ENCODE data around the gene SLC38A11. TPM values are rescaled to one million over a fixed set of nuclear protein-coding genes. Genes with fewer than 3 reads are reported as not detected.
A peak's percentile ranks its signal among the peaks of the same experiment; 100 is the strongest.
"Not testable (repeated sequence)": the region's sequence is repeated elsewhere in the genome, so short reads cannot be mapped to it uniquely, and the experiment has no call there.

The SLC38A11 gene, protein sequence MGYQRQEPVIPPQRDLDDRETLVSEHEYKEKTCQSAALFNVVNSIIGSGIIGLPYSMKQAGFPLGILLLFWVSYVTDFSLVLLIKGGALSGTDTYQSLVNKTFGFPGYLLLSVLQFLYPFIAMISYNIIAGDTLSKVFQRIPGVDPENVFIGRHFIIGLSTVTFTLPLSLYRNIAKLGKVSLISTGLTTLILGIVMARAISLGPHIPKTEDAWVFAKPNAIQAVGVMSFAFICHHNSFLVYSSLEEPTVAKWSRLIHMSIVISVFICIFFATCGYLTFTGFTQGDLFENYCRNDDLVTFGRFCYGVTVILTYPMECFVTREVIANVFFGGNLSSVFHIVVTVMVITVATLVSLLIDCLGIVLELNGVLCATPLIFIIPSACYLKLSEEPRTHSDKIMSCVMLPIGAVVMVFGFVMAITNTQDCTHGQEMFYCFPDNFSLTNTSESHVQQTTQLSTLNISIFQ
- total RNA-seq, result 1 to 10 TPM; 3.7 to 5.7 TPM
- long read RNA-seq, partial matches to known transcripts, result 0 of 1 reads
- long read RNA-seq, other reads (novel, unspliced or antisense), result 1 of 1 reads

DNA sequence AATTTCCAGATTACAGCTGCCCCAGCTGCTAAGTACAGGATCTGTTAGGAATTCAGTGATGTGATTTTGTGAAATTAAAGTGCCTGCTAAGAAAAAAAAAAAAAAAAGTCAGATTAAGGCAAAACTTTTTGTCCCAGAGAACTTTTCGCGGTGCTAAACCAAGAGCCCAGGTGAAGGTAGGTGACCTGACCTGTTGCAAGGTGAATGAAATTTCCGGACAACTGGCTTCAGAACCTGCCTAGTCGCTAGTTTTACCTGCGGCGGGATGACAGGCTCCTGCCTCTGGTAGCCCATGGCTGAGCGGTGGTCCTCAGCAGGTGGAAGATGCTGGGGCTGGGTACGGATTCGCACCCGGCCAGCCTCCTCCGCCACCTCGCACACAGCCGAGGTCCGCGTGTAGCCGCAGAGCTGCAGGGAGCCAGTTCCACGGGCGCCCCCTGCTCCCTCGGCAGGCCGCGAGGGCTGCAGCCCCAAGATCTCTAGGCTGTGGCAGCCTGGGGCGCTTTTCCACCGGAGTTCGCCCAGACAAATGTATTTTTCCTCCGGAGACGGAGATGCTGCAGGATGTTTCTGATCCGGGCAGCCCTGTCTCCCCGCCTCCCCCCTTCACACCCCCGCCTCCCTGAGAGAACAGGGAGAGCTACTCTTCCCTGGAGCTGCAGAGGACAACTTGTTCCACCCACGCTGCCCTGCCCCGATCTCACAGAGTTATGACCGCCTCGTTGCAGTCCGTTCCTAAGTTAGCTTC is at the start of gene SLC38A11:
Gene SLC38A11, minus strand, starts transcription at position 572 of the 748 bp plus-strand sequence. Its CDS starts 278 bp downstream, at position 294.
- DNase-seq (peak; percentile 34 to 38), ATAC-seq (peak; percentile 70)
- intact Hi-C loops (cut with DNase I, micrococcal nuclease), result no loop called here

DNA sequence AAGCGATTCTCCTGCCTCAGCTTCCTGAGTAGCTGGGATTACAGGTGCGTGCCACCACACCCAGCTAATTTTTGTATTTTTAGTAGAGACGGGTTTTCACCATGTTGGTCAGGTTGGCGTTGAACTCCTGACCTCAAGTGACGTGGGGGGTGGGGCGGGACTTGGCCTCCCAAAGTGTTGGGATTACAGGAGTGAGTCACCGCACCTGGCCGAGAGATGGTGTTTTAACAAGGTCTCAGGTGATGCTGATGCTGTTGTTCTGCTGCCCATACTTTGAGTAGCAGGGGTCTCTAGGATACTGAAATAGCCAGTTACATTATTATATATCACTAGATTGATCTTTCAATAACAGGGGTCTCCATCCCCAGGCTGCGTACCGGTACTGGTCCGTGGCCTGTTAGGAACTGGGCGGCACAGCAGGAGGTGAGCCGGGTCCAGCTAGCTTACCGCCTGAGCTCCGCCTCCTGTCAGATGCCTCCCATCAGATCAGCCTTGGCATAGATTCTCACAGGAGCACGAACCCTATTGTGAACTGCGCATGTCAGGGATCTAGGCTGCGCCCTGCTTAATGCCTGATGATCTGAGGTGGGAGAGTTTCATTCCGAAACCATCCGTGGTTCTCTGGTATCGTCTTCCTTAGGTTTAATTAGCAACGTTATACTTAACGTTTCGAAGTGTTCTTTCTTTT is 48.3 kb upstream of the SLC38A11 start:
- DNase-seq, result no peak
- intact Hi-C loops (cut with DNase I, micrococcal nuclease), result no loop called here
- ATAC-seq, result no peak

DNA sequence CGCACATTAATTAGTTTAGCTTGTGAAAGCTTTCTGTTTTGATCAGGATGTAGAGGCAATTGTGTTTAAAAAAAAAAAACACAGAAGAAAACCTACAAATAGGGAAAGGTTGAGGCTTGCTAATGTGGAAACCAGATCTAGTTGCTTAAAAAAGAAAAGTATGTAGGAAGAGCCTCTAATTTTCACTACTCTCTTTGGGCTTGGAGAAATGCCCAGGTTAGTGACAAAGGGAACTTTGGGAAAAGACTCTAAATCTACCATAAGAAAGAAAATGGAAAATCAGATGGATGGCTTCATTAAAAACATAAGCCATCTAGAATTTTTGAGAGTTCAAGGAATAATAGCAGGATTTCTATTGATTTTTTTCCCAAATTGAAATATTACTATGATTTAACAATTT is 47.3 kb upstream of the SLC38A11 start:
- no peak for DNase-seq
- no peak for ATAC-seq
- intact Hi-C loops (cut with DNase I, micrococcal nuclease), result no loop called here

DNA sequence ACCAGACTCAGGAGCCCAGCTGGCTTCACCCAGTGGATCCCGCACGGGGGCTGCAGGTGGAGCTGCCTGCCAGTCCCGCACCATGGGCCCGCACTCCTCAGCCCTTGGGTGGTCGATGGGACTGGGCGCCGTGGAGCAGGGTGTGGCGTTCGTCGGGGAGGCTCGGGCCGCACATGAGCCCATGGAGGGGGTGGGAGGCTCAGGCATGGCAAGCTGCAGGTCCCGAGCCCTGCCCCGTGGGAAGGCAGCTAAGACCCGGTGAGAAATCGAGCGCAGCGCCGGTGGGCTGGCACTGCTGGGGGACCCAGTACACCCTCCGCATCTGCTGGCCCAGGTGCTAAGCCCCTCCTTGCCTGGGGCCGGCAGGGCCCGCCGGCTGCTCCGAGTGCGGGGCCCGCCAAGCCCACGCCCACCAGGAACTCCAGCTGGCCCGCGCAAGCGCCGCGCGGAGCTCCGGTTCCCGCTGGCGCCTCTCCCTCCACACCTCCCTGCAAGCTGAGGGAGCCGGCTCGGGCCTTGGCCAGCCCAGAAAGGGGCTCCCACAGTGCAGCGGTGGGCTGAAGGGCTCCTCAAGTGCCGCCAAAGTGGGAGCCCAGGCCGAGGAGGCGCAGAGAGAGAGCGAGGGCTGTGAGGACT is 39.5 kb upstream of the SLC38A11 start:
- DNase-seq; intact Hi-C loops (cut with DNase I, micrococcal nuclease); ATAC-seq: not testable (repeated sequence)

DNA sequence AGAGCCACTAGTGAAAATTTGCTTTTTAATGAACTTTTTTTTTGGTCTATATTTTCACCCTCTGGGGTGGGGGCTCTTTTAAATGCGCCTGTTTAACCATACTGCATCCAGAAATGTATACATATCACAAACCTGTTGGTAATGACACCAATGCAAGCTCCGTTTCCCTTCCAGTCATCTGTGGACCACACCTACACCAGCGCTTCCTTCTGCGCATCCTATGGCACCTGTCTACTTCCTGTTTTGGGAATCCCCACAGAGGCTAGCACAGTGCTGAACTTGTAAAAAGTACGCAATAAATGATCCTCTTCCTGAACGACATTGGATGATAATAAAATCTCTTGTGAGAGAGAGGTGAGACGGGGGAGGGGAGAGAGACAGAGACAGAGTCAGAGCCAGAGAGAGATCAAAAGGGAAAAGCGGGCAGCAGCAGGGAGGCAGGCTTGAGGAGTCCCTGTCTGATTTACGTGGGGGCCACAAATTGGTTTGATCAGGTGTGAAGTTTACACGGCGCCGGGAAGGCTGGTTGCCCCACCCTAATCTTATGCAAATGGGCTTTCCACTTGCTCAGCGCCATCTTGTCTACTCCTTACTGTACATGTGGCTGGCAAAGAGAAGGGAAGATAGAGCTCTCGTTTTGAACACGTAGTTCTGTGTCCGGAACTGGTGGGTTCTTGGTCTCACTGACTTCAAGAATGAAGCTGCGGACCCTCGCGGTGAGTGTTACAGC is 38.1 kb upstream of the SLC38A11 start:
- ATAC-seq, result peak; percentile 67
- intact Hi-C loops (cut with DNase I, micrococcal nuclease), result no loop called here
- no peak for DNase-seq

DNA sequence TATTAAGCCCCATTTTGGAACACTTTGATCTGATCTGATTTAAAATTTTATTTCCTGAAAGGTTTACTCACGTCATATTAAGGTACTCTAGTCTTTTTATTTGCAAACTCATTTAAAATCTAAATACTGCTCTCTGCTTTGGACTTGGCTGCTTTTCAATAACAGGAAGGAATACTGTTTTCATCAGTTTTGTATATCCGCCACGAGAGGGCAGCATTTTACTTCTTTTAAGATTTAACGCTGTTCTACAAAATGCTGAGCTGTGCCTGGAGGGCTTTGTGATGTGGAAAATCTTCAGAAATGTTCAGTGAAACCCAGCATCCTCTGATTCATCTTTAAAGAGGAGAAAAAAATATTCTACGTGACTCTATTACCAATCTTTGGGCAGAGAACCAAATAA is 37.5 kb upstream of the SLC38A11 start:
- ATAC-seq (peak; percentile 80), DNase-seq (peak; percentile 37 to 41)
- intact Hi-C loops (cut with DNase I, micrococcal nuclease), result no loop called here

DNA sequence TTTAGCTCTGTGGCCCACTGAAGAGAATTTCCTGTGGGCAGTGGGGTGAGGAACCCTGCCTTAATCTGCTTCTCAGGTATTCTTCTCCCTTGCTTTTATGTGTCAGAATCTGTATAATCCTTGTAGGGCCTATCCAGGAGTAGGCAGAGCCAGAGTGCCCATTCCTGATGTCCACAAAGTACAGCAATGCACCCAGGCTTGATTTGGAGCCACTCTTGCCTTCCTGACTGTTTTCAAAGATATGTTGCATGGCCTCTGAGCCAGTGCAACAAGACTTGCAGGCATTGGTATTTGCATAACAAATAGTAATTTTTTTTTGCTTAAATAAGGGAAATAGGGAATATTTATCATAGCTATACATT is 36.7 kb upstream of the SLC38A11 start:
- intact Hi-C loops (cut with DNase I, micrococcal nuclease); DNase-seq: not testable (repeated sequence)
- ATAC-seq, result peak; percentile 14

DNA sequence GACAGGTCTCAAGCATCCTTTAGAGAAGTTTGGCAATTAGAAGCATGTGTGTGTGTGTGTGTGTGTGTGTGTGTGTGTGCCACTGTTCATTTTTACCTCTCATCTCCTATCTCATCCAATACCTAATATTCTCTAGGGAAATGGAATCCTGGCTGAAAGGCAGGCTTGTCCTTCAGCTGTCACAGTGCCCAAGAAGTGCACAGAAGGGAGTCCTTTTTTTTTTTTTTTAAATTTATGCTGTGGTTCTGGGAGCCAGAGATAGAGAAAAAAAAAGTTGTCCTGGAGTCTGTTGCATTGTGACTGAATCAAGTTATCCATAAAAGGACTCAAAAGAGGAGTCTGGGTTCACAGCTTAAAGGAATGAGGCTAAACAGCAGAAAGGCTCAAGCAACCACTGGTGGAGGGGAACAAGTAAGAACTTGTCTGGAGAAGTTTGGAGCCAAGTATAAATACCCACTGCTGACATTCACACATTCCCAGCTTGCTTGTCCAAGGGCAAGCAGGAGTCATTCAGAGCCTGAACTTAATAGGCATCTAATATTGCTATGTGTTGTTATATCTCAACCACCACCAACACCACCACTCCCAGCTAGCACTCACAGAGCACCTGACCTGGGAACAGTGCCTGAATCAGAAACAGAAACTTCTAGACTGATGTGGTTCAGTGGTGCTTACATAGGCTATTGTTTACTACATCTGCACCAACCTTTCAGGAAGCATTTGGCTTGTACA is 36.2 kb upstream of the SLC38A11 start:
- intact Hi-C loops (cut with DNase I, micrococcal nuclease); DNase-seq: not testable (repeated sequence)
- peak; percentile 37 for ATAC-seq

DNA sequence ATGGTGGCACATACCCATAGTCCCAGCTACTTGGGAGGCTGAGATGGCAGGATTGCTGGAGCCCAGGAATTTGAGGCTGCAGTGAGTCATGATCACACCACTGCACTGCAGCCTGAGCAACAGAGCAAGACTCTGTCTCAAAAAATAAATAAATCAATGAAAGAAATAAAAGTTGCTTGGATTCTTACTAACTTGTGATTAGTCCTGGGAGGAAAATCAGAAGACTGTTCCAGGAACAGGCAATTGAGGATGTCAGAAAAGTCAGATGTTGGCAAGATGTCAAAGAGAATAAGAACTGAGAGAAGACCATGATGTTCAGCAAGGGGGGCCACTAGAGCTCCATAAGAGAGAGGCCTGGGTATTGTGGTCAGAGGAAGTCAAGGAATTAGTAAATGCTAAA is 35.6 kb upstream of the SLC38A11 start:
- DNase-seq; ATAC-seq; intact Hi-C loops (cut with DNase I, micrococcal nuclease): not testable (repeated sequence)

DNA sequence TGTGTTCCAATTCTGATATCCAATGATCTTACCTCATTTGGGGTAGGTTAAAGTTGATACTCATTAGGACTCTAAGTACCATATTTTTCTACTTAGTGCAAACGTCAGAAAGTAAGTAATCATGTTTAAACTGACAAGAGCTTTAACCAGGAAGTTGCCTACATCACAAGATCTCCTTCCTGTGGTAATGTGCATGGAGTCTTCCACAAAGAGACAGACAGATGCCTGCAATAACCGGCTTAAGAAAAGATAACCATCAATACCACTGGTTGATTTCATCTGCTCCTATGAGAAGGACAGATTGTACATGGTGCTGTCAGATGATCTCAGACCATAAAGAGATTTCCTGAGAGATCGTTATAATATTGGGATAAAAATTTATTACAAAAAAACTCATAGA is 33.5 kb upstream of the SLC38A11 start:
- DNase-seq; ATAC-seq; intact Hi-C loops (cut with DNase I, micrococcal nuclease): not testable (repeated sequence)

DNA sequence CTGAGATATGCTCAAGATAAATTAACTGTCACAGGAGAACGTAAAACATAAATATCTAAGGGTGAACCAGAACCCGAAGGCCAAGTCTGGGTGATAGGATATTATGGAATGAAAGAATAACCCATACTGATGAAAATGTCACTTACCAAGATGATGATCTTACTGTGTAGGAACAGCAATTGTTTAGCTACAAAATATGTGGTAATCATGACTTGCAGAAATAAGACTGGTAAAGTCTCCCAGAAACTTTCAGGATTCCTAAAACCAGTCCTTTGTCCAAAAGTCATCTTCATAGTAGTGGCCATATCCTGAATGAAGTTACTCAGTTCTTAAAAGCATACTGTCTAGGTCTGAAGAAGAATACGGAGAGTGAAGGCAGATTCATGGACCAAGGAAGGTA is 30.7 kb upstream of the SLC38A11 start:
- ATAC-seq; DNase-seq; intact Hi-C loops (cut with DNase I, micrococcal nuclease): not testable (repeated sequence)

DNA sequence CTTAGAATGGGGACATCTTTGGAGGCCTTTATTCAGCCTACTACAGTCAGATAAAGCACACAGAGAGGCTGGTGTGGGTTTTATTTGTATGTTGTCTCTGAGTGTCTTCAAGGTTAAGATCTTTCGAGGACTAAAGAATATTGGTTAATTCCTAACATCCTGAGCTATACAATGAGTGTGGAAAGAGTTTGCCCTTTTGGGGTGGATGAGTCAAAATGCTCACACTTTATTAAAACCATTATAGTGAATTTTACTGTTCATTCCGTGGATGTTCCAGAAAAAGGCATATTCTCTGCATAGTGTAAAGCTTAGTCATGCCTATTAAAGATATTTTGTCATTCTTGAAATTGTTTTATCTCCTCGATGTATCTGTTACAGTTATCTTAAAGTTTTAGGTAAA is 29.1 kb upstream of the SLC38A11 start:
- DNase-seq (no peak), ATAC-seq (no peak)
- intact Hi-C loops (cut with DNase I, micrococcal nuclease), result no loop called here

DNA sequence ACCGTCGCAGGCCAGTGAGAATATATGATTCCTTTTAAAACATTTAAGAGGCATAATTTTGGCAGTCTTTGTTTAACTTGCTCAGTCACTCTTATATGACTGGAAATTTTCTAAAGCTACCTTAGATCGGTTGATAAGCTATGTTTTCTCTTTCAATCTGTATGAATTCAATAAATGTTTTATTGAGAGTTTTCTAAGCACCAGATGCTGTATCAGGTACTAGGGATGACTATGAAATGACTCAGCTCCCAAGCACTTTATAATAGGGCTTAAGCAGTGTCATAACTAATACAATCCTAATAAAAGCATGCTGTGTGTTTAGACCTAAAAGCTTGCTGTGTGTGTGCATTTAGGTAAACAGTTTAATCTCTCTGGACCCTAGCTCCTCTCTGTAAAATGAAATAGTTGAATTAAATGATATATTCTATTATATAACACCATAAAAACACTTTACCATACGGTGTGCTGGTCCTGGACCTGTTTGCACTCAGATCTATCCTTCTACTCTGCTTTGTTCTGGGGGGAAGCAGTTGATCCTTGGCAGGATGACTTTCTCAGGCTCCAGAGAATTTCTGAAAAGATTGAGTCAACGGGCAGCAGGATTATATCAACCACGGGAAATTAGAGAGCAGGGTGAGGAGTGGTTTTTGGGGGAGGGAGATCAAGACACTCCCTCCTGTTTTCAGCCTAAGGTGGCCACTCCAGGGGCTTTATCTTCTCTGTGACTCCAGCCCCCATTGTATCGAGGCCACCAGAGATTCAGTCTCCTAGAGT is 26.1 kb upstream of the SLC38A11 start:
- no peak for DNase-seq
- ATAC-seq, result no peak
- intact Hi-C loops (cut with DNase I, micrococcal nuclease), result no loop called here

DNA sequence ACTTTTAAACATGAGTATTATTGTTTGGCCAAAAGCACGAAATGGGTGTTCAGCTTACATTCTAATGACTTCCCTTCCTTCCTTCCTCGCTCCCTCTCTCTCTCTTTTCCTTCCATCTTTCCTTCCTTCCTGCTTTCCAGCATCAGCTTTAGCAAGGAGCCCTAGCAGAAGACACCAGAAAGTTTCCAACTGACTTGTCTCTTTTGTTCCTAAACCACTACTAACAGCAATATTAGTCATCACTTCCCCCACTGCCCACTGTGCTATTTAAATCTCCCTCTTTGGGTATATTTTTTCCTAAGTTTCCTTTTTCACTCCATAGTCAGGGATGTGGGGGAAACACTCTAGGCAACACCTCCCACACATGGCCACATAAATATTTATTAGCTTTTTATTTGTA is 25.4 kb upstream of the SLC38A11 start:
- DNase-seq; intact Hi-C loops (cut with DNase I, micrococcal nuclease); ATAC-seq: not testable (repeated sequence)

DNA sequence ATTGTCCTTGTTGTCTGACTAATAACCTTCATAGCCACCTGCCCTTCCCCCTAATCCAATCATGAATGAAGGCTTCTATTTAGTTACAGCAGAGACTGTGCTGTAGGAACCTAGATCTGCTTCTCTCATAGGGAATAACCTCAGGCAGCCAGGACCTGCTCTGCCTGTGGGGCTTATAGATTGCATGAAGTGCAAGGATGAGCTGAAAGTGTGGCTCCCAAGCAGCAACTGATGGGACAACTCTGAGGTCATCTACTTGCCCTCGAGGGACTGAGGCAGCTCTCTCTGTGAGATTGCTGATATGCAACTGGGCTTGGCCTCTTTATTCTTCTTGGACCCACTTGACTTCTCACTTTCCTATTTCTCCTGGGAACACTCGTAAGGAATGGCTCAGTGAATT is 23.8 kb upstream of the SLC38A11 start:
- DNase-seq (no peak), ATAC-seq (no peak)
- intact Hi-C loops (cut with DNase I, micrococcal nuclease), result no loop called here

DNA sequence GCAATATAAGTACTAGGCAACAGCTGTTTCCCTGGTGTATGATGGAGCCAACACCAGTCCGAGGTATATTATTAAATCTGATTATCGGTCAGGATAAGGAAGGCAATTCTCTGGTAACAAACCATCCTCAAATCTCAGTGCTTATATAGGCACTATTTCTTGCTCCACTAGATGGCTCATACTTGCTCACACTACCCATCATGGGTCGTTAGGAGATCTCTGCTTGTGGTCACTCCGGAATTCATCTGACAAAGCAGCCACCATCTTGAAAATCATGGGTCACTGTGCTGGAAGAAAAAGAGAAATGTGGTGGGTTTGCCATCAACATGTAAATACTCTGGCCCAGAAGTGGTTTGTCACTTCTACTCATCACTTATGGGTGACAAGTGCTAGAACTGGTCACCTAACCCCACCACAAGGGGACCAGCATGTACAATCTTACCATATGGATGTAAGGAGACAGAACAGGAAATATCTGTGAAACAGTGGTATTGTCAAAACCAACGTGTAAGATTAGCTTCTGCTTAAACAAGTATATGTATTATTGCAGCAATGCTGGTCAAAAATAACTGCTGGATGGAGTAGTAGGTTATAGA is 21.6 kb upstream of the SLC38A11 start:
- ATAC-seq; intact Hi-C loops (cut with DNase I, micrococcal nuclease); DNase-seq: not testable (repeated sequence)

All from left colon (tissue), 2 donors.